Loucy (cell line): ENCODE results near the gene UGT1A1.

Experiments used
- CTCF ChIP-seq: fragments of 200-600 bp; sonication (generic); conservative IDR thresholded peaks from 2 replicates; pipeline ENCODE4 v1.5.1; 2014; ENCODE audit warnings: mild to moderate bottlenecking, antibody characterized with exemption, low read length
- EZH2phosphoT487 ChIP-seq: fragments of 200-600 bp; IDR thresholded peaks from 2 replicates; pipeline ENCODE4 v1.6.1; 2018; ENCODE audit warnings: antibody characterized with exemption, mild to moderate bottlenecking, moderate library complexity, borderline replicate concordance

GRCh38 chr2:233803292-233803911 lies 43.3 kb downstream of the UGT1A1 start:
- no peak for TF ChIP-seq CTCF
- TF ChIP-seq EZH2phosphoT487, result no peak
